ENCODE results near the gene IGDCC3. TPM values are rescaled to one million over a fixed set of nuclear protein-coding genes. Genes with fewer than 3 reads are reported as not detected.

Gene IGDCC3
- total and polyA plus RNA-seq, 2 of the 8 experiments (the other 6 are each of a cell fraction or from before 2014, with no cell fraction given) = 26.8 to 45.7 TPM

GRCh38 chr15:65402961-65403360, 25.2 kb upstream of the IGDCC3 start:
- H3K4me3 ChIP-seq (ENCODE audit: extremely low read depth in 1 of 4, insufficient read depth in 2 of 4, low read depth in 3 of 4, low read length in 4 of 4) = no peak overlapping the region
- no peak overlapping the region for H4K5ac ChIP-seq (ENCODE audit: insufficient read length, low read depth, low read length)
- no peak overlapping the region for H2BK5ac ChIP-seq (ENCODE audit: low read depth, low read length)
- no peaks in the 10 kb centered on the region for H4K20me1 ChIP-seq (replicated peaks in 1 of 2; ENCODE audit: control insufficient read depth in 1 of 2, insufficient read depth in 2 of 2, low read length in 2 of 2)
- H4K8ac ChIP-seq (ENCODE audit: extremely low read depth, insufficient read depth, low read length) = no peak overlapping the region
- WGBS, 2 experiments (ENCODE audit: extremely low coverage in 1 of 2, insufficient coverage in 1 of 2, insufficient read length in 1 of 2, insufficient replicate concordance in 2 of 2, low coverage in 1 of 2, low lambda C conversion rate in 2 of 2, missing lambda C conversion rate in 1 of 2) = 92% methylated on average over 4 of the region's 4 CpGs; no CpG with 5 or more reads in 1 of the 2 experiments
- no peak overlapping the region for H2BK120ac ChIP-seq (replicated peaks; ENCODE audit: low read depth, low read length)
- 0 out of 2 replicates have a peak overlapping the region, but pooled peaks have one; percentile 17 for H2AK5ac ChIP-seq (ENCODE audit: low read depth, low read length)
- no peaks in the 10 kb centered on the region for H3K79me2 ChIP-seq (ENCODE audit: control insufficient read depth in 1 of 2, insufficient read depth in 2 of 2, low read length in 2 of 2)
- no peak overlapping the region for H2AFZ ChIP-seq (ENCODE audit: low read length)
- no peak overlapping the region for H3K4ac ChIP-seq (replicated peaks; ENCODE audit: insufficient read length, low read depth, low read length)
- H3K4me2 ChIP-seq (ENCODE audit: insufficient read depth in 1 of 2, low read depth in 2 of 2, low read length in 2 of 2) = no peak overlapping the region
- no peaks in the 10 kb centered on the region for H3K9me3 ChIP-seq (ENCODE audit: insufficient read depth in 2 of 2, low read depth in 1 of 2, low read length in 1 of 2)
- FAIRE-seq (no peak), DNase-seq (ENCODE audit: low read depth in 1 of 2, low spot score in 2 of 2) (no peak)
- peak overlapping the region; percentile 29; the same call in 1 of the 2 replicates for H2BK12ac ChIP-seq (ENCODE audit: low read depth, low read length)
- no peak overlapping the region for H3K23ac ChIP-seq (ENCODE audit: insufficient read length)
- H3K27ac ChIP-seq (ENCODE audit: low read depth, low read length) = no peak overlapping the region
- H2BK15ac ChIP-seq (ENCODE audit: low read length) = peak overlapping the region; percentile 90; the same call in 1 of the 2 replicates
- H2BK20ac ChIP-seq (ENCODE audit: low read length) = no peak overlapping the region
- H3K27me3 ChIP-seq (replicated peaks in 1 of 4; ENCODE audit: control insufficient read depth in 3 of 4, extremely low read depth in 1 of 4, insufficient read depth in 3 of 4, low read length in 3 of 4) = peaks cover 0 to 5% (median 1%) of the 10 kb centered on the region in 4 experiments; a peak in 5 of 7 replicates
- H3K36me3 ChIP-seq (ENCODE audit: control insufficient read depth in 2 of 4, insufficient read depth in 4 of 4, low read length in 3 of 4) = no peaks in the 10 kb centered on the region; a peak in 1 of 8 replicates
- ChIA-PET POLR2A (ENCODE audit: partially characterized antibody) (interaction anchor here (1.3 to 15.2 kb wide), 3 partner anchors 9 to 83 kb away, joined by 4 to 229 read pairs (median 4); partner anchors contain the start of gene IGDCC4), CTCF (ENCODE audit: partially characterized antibody) (interaction anchor here (6.9 kb wide), 1 partner anchor 13 kb away, joined by 180 read pairs; the partner anchor contains the start of gene IGDCC4)
- no peak overlapping the region for H3K14ac ChIP-seq (ENCODE audit: insufficient read length)
- H3K23me2 ChIP-seq (ENCODE audit: low read depth, low read length) = no peaks in the 10 kb centered on the region; the same call in 1 of the 2 replicates
- H3K56ac ChIP-seq (replicated peaks; ENCODE audit: insufficient read length, low read depth, low read length) = no peak overlapping the region
- peaks cover 7 to 21% (median 17%) of the 10 kb centered on the region in 4 experiments for H3K4me1 ChIP-seq (replicated peaks in 1 of 4; ENCODE audit: control insufficient read depth in 3 of 4, insufficient read depth in 4 of 4, low read length in 3 of 4)
- H3K79me1 ChIP-seq (ENCODE audit: low read depth, low read length) = no peaks in the 10 kb centered on the region
- no peak overlapping the region for H3K9ac ChIP-seq (replicated peaks in 1 of 4; ENCODE audit: extremely low read depth in 1 of 4, low read depth in 3 of 4, low read length in 3 of 4)
- H3K18ac ChIP-seq (ENCODE audit: extremely low read depth, low read length) = peak overlapping the region; percentile 62; the same call in 1 of the 2 replicates
- no peak overlapping the region for H4K91ac ChIP-seq (replicated peaks; ENCODE audit: insufficient read length, low read length)
- no peak for TF ChIP-seq MAX (IDR thresholded peaks at IDR 0.05)
- TF ChIP-seq BCL11A (IDR thresholded peaks at IDR 0.05; ENCODE audit: low read depth in 2 of 2, low read length in 2 of 2) = no peak
- no peak for TF ChIP-seq CBX8 (IDR thresholded peaks at IDR 0.05; ENCODE audit: borderline replicate concordance, low read depth, low read length)
- no peak for TF ChIP-seq ATF3 (IDR thresholded peaks at IDR 0.05; ENCODE audit: insufficient read depth, low read depth, low read length)
- TF ChIP-seq RXRA (IDR thresholded peaks at IDR 0.05; ENCODE audit: insufficient read depth, low read depth, low read length) = no peak
- no peak for TF ChIP-seq EZH2 (IDR thresholded peaks at IDR 0.05; ENCODE audit: low read depth, low read length, severe bottlenecking)
- no peak for TF ChIP-seq POLR2A (IDR thresholded peaks at IDR 0.05; ENCODE audit: control extremely low read depth in 1 of 2, low read depth in 2 of 2, low read length in 2 of 2)
- no peak for TF ChIP-seq ZNF274 (IDR thresholded peaks at IDR 0.05; ENCODE audit: borderline replicate concordance, extremely low read depth, low read length)
- TF ChIP-seq CTBP2 (IDR thresholded peaks at IDR 0.05; ENCODE audit: borderline replicate concordance, insufficient read depth, insufficient read length, low read length) = no peak
- no peak for TF ChIP-seq BACH1 (IDR thresholded peaks at IDR 0.05; ENCODE audit: low read length)
- no peak for TF ChIP-seq SIX5 (IDR thresholded peaks at IDR 0.05; ENCODE audit: low read depth, low read length)
- TF ChIP-seq RFX5 (IDR thresholded peaks at IDR 0.05; ENCODE audit: borderline replicate concordance, low read depth, low read length) = no peak
- TF ChIP-seq GABPA (IDR thresholded peaks at IDR 0.05; ENCODE audit: borderline replicate concordance, insufficient read depth, low read length) = no peak

All from H1 (cell line).